HG03095 (cell line): ENCODE measurements around the gene SAMD10.
"Not testable (repeated sequence)": the region's sequence is repeated elsewhere in the genome, so short reads cannot be mapped to it uniquely, and the experiment has no call there.

Experiments
- ATAC-seq: cut with Tn5 transposase; IDR thresholded peaks from one replicate; pipeline ENCODE4 v1.9.1; 2021; ENCODE audit warnings: moderate library complexity; ENCODE audit not compliant: unreplicated experiment

The SAMD10 gene

GRCh38 chr20:64003960-64004725 is 24.7 kb upstream of the SAMD10 start:
- ATAC-seq = no peak

- no peak for ATAC-seq
These were observed 22.2 kb upstream of the SAMD10 start for GRCh38 chr20:64001607-64002011.

- ATAC-seq = no peak
These were observed 21.5 kb upstream of the SAMD10 start for GRCh38 chr20:64000906-64001305.

- ATAC-seq = no peak
These were observed 3.5 kb upstream of the SAMD10 start for GRCh38 chr20:63982937-63983336.

- ATAC-seq = peak; percentile 48
These were observed 1.6 kb upstream of the SAMD10 start, which contains the start of gene PRPF6 for GRCh38 chr20:63980806-63981728. TSS of gene PRPF6 (plus strand) at chr20:63981132. CDS start at chr20:63981246, 114 bp downstream.

DNA sequence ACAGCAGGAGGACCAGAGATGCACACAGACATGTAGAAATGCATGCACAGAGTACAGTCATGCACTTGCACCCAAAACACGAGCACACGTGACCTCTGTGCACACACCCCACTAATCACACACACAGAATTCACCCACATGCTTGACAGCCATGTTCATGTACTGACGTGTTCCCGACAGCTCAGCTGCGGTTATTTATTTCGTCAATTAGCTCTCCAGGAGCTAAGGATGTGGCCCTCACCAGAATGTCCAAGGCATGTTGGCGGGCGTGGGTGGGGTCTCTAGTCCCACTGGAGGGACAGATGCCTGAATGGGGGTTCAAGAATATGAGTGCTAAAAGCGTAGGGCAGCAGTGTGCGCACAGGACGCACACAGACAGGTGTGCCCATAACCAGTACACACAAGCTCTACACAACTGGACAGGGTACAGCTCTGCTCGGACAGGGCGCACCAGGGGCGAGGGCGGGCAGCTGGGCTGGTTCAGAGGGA is 919 bp upstream of the SAMD10 start:
- ATAC-seq = peak; percentile 9

DNA sequence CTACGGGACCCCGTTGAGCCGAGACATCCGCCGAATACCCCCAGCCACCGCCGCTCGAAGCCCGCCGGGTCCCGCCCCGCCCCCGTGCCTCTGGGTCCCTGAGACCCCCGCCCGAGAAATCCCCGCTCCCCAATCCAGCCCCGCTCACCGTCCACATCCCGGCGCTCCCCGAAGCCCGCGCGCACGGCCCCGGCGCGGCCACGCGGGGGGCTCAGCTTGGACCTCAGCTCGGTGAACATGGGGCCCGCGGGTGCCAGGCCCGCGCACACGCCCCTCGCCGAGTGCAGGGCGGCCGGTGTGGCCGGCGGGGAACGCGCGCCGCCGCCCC is 249 bp downstream of the SAMD10 start:
- ATAC-seq = no peak

- ATAC-seq = peak; percentile 33
These were observed 868 bp downstream of the SAMD10 start for GRCh38 chr20:63978319-63979228.

- no peak for ATAC-seq
These were observed 1.6 kb downstream of the SAMD10 start for GRCh38 chr20:63977739-63978276.

GRCh38 chr20:63976980-63977738 is 2.3 kb downstream of the SAMD10 start:
- no peak for ATAC-seq

DNA sequence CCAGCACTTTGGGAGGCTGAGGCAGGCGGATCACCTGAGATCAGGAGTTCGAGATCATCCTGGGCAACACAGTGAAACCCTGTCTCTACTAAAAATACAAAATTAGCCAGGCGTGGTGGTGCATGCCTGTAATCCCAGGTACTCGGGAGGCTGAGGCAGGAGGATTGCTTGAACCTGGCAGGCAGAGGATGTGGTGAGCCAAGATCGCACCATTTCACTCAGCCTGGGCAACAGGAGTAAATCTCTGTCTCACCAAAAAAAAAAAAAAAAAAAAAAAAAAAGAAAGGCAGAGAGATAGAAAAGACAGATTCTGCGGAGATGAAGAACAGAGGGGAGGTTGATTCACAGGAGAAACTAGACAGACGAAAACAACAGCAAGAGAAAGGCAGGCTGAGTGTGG is 2.9 kb downstream of the SAMD10 start:
- not testable (repeated sequence) for ATAC-seq

- ATAC-seq = no peak
These were observed 4.8 kb downstream of the SAMD10 start for GRCh38 chr20:63974402-63975200.

- ATAC-seq = peak; percentile 36
These were observed 5.6 kb downstream of the SAMD10 start for GRCh38 chr20:63973636-63974401.

DNA sequence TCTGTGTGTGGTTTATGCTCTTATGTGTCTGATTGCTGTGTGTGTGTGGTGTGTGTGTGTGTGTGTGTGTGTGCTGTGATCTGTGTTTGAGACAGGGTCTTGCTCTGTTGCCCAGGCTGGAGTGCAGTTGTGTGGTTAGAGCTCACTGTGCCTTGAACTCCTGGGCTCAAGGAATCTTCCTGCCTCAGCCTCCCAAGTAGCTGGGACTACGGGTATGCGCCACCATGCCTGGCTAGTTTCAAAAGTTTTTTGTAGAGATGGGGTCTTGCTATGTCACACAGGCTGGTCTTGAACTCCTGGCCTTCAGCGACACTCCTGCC is 6.3 kb downstream of the SAMD10 start:
- no peak for ATAC-seq

GRCh38 chr20:63972312-63973159 is 6.9 kb downstream of the SAMD10 start:
- no peak for ATAC-seq

GRCh38 chr20:63971960-63972311 is 7.5 kb downstream of the SAMD10 start:
- ATAC-seq = not testable (repeated sequence)

GRCh38 chr20:63970714-63971431 is 8.6 kb downstream of the SAMD10 start:
- ATAC-seq = no peak
